ENCODE data around the gene PHOX2B. TPM values are rescaled to one million over a fixed set of nuclear protein-coding genes. Genes with fewer than 3 reads are reported as not detected.

Gene PHOX2B
- total and polyA plus RNA-seq, 2 of the 8 experiments (the other 6 are each of a cell fraction or from before 2014, with no cell fraction given), result not detected

DNA sequence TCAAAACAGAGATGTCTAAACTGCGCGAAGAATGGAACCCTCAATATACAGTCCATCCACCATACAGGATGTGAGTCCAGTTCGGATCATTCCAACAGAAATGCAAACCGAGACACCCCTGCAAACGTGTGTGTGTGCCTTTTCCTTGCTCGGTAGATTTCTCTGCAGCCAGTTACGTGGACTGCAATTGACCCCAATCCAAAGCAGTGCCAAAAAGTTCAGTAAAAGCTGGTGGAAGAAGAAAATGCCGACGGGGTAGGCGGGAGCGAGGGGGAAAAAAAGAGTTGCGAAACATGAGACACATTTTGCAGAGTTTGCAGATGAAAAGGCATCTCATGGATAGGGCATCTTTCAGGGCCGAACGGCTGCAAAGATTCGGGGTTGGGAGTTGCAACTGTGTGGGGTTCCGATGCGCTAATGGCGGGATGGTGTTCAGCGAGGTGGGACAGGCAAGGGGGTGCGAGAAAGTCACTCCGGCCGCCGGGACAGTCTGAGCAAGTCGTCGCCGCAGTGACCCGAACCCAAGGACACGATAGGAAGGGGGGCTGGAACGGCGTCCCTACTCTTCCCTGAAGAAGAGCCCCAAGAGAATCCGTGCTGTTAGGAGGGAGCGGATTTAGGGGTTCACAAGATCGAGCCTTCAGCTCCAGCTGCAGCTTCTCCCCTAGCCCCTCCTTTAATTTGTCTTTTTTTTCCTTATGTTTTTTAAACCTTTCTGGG lies 3.8 kb downstream of the PHOX2B start:
- Histone ChIP-seq H4K8ac (ENCODE audit: extremely low read depth, insufficient read depth, low read length) (no peak overlapping the region), H3K4me1 (replicated peaks in 1 of 4; ENCODE audit: control insufficient read depth in 3 of 4, insufficient read depth in 4 of 4, low read length in 3 of 4) (peaks cover 5 to 28% (median 19%) of the 10 kb centered on the region in 4 experiments), H2AFZ (ENCODE audit: low read length) (no peak overlapping the region), H3K9ac (replicated peaks in 1 of 4; ENCODE audit: extremely low read depth in 1 of 4, low read depth in 3 of 4, low read length in 3 of 4) (no peak overlapping the region), H3K23me2 (ENCODE audit: low read depth, low read length) (no peaks in the 10 kb centered on the region; the same call in 1 of the 2 replicates), H3K18ac (ENCODE audit: extremely low read depth, low read length) (no peak overlapping the region), H2BK120ac (replicated peaks; ENCODE audit: low read depth, low read length) (no peak overlapping the region), H3K4me3 (ENCODE audit: extremely low read depth in 1 of 4, insufficient read depth in 2 of 4, low read depth in 3 of 4, low read length in 4 of 4) (peak overlapping the region in 1 of 4 experiments; percentile 34; a peak in 4 of 8 replicates), H2BK12ac (ENCODE audit: low read depth, low read length) (no peak overlapping the region), H3K4me2 (ENCODE audit: insufficient read depth in 1 of 2, low read depth in 2 of 2, low read length in 2 of 2) (peak overlapping the region; percentile 50 to 59), H3K14ac (ENCODE audit: insufficient read length) (no peak overlapping the region), H3K79me1 (ENCODE audit: low read depth, low read length) (no peaks in the 10 kb centered on the region), H4K20me1 (replicated peaks in 1 of 2; ENCODE audit: control insufficient read depth in 1 of 2, insufficient read depth in 2 of 2, low read length in 2 of 2) (peaks cover 7 to 18% of the 10 kb centered on the region in 2 experiments), H3K23ac (ENCODE audit: insufficient read length) (no peak overlapping the region), H3K36me3 (ENCODE audit: control insufficient read depth in 2 of 4, insufficient read depth in 4 of 4, low read length in 3 of 4) (peaks cover 0 to 15% (median 0%) of the 10 kb centered on the region in 4 experiments; a peak in 1 of 8 replicates), H2BK20ac (ENCODE audit: low read length) (no peak overlapping the region), H4K5ac (ENCODE audit: insufficient read length, low read depth, low read length) (no peak overlapping the region), H3K9me3 (ENCODE audit: insufficient read depth in 2 of 2, low read depth in 1 of 2, low read length in 1 of 2) (peaks cover 0 to 13% of the 10 kb centered on the region in 2 experiments; a peak in 2 of 4 replicates), H4K91ac (replicated peaks; ENCODE audit: insufficient read length, low read length) (no peak overlapping the region), H2AK5ac (ENCODE audit: low read depth, low read length) (no peak overlapping the region), H3K4ac (replicated peaks; ENCODE audit: insufficient read length, low read depth, low read length) (no peak overlapping the region), H3K27me3 (replicated peaks in 1 of 4; ENCODE audit: control insufficient read depth in 3 of 4, extremely low read depth in 1 of 4, insufficient read depth in 3 of 4, low read length in 3 of 4) (peaks cover 71 to 99% (median 92%) of the 10 kb centered on the region in 4 experiments), H3K27ac (ENCODE audit: low read depth, low read length) (no peak overlapping the region), H2BK15ac (ENCODE audit: low read length) (no peak overlapping the region), H3K79me2 (ENCODE audit: control insufficient read depth in 1 of 2, insufficient read depth in 2 of 2, low read length in 2 of 2) (no peaks in the 10 kb centered on the region), H2BK5ac (ENCODE audit: low read depth, low read length) (no peak overlapping the region), H3K56ac (replicated peaks; ENCODE audit: insufficient read length, low read depth, low read length) (no peak overlapping the region)
- 7% methylated on average over 32 of the region's 33 CpGs; no CpG with 5 or more reads in 1 of the 2 experiments for WGBS, 2 experiments (ENCODE audit: extremely low coverage in 1 of 2, insufficient coverage in 1 of 2, insufficient read length in 1 of 2, insufficient replicate concordance in 2 of 2, low coverage in 1 of 2, low lambda C conversion rate in 2 of 2, missing lambda C conversion rate in 1 of 2)
- CTCF ChIA-PET (ENCODE audit: partially characterized antibody), result no interaction called here
- TF ChIP-seq RFX5 (IDR thresholded peaks at IDR 0.05; ENCODE audit: borderline replicate concordance, low read depth, low read length) (no peak), SUZ12 (IDR thresholded peaks at IDR 0.05; ENCODE audit: low read length) (peak; percentile 99; the same call in 1 of the 2 replicates), CEBPB (IDR thresholded peaks at IDR 0.05; ENCODE audit: low read depth, low read length) (peak; percentile 69), EP300 (IDR thresholded peaks at IDR 0.05; ENCODE audit: borderline replicate concordance in 1 of 2, low read depth in 2 of 2, low read length in 2 of 2) (no peak), E2F6 (IDR thresholded peaks at IDR 0.05) (no peak), EZH2 (IDR thresholded peaks at IDR 0.05; ENCODE audit: low read depth, low read length, severe bottlenecking) (peak; percentile 100), CBX8 (IDR thresholded peaks at IDR 0.05; ENCODE audit: borderline replicate concordance, low read depth, low read length) (peak; percentile 91), RNF2 (IDR thresholded peaks at IDR 0.05; ENCODE audit: borderline replicate concordance, low read depth, low read length, missing control alignments, poor library complexity, severe bottlenecking) (peak; percentile 99), SAP30 (IDR thresholded peaks at IDR 0.05; ENCODE audit: insufficient read depth, insufficient replicate concordance, low read length) (no peak)
- POLR2A ChIA-PET (ENCODE audit: partially characterized antibody), result no interaction called here
- peak in 1 of 2 experiments; percentile 57 for DNase-seq (ENCODE audit: low read depth in 1 of 2, low spot score in 2 of 2)
- FAIRE-seq, result no peak
